ENCODE measurements around the gene E2F2. TPM values are rescaled to one million over a fixed set of nuclear protein-coding genes. Genes with fewer than 3 reads are reported as not detected.

Gene E2F2
- total and polyA plus RNA-seq, 2 of the 13 experiments (the other 11 are each of a cell fraction or from before 2014, with no cell fraction given), result 0.65 to 6.6 TPM

DNA sequence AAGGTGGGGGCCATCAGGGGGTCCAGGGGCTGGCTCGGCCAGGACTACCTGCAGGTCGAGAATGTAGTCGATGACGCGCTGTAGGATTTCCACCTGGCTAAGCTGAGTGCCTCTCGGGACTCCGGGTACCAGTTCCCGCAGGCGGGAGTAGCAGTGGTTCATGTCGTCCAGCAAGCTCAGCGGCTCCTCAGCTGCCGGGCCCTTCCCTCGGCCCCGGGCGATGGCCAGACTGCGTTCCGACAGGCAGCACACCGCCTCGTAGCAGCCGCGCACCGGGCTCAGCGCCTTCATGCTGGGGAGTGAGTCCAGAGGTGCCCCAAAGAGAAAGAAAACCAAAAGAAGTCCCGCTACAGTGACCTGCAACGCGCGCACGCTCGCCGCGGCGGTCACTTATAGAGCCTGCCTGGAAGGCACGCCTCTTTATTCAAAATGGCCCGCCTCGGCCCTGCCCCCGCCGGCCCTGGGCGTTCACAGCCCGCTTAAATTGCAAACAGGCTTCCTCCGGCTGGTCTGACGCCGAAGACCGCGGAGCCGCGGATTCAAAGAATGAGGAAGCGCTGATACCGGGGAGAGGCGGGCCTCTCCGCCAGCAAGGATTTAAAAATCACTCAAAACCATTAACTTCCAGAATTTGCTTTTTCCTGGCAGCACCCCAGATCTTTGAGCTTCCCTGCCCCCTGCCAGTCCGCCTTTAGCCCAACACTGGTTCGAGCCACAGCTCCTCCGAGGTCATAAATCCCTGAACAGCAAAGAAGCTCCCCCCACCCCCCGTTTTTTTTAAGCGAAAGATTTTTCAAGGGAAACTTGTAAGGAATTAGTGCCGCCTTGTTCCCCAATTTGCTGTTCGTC is 28.3 kb upstream of the E2F2 start, which contains the start of gene ID3 (continued):
- TF ChIP-seq, protein P1, sequence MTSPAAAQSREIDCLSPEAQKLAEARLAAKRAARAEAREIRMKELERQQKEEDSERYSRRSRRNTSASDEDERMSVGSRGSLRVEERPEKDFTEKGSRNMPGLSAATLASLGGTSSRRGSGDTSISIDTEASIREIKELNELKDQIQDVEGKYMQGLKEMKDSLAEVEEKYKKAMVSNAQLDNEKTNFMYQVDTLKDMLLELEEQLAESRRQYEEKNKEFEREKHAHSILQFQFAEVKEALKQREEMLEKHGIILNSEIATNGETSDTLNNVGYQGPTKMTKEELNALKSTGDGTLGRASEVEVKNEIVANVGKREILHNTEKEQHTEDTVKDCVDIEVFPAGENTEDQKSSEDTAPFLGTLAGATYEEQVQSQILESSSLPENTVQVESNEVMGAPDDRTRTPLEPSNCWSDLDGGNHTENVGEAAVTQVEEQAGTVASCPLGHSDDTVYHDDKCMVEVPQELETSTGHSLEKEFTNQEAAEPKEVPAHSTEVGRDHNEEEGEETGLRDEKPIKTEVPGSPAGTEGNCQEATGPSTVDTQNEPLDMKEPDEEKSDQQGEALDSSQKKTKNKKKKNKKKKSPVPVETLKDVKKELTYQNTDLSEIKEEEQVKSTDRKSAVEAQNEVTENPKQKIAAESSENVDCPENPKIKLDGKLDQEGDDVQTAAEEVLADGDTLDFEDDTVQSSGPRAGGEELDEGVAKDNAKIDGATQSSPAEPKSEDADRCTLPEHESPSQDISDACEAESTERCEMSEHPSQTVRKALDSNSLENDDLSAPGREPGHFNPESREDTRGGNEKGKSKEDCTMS (CRISPR knock-in tag; conservative IDR thresholded peaks at IDR 0.05), result no peak
- peak; percentile 41 for TF ChIP-seq CREM (IDR thresholded peaks at IDR 0.05)
- TF ChIP-seq CREM (CRISPR knock-in tag; IDR thresholded peaks at IDR 0.05), result no peak
- no peak for TF ChIP-seq REL (CRISPR knock-in tag; conservative IDR thresholded peaks at IDR 0.05)
- peak; percentile 42; the same call in 1 of the 2 replicates for TF ChIP-seq POGZ (CRISPR knock-in tag; IDR thresholded peaks at IDR 0.05)
- peak; percentile 80; the same call in 1 of the 2 replicates for TF ChIP-seq ZNF564 (CRISPR knock-in tag; IDR thresholded peaks at IDR 0.05)
- peak; percentile 23; the same call in 1 of the 2 replicates for TF ChIP-seq PPARG (CRISPR knock-in tag; conservative IDR thresholded peaks at IDR 0.05)
- TF ChIP-seq TGIF2 (CRISPR knock-in tag; IDR thresholded peaks at IDR 0.05), result peak; percentile 63; the same call in 1 of the 2 replicates
- TF ChIP-seq, protein P2, sequence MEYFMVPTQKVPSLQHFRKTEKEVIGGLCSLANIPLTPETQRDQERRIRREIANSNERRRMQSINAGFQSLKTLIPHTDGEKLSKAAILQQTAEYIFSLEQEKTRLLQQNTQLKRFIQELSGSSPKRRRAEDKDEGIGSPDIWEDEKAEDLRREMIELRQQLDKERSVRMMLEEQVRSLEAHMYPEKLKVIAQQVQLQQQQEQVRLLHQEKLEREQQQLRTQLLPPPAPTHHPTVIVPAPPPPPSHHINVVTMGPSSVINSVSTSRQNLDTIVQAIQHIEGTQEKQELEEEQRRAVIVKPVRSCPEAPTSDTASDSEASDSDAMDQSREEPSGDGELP (IDR thresholded peaks at IDR 0.05; ENCODE audit: borderline replicate concordance, low read depth), result peak; percentile 44; the same call in 1 of the 2 replicates
- TF ChIP-seq, protein P3, sequence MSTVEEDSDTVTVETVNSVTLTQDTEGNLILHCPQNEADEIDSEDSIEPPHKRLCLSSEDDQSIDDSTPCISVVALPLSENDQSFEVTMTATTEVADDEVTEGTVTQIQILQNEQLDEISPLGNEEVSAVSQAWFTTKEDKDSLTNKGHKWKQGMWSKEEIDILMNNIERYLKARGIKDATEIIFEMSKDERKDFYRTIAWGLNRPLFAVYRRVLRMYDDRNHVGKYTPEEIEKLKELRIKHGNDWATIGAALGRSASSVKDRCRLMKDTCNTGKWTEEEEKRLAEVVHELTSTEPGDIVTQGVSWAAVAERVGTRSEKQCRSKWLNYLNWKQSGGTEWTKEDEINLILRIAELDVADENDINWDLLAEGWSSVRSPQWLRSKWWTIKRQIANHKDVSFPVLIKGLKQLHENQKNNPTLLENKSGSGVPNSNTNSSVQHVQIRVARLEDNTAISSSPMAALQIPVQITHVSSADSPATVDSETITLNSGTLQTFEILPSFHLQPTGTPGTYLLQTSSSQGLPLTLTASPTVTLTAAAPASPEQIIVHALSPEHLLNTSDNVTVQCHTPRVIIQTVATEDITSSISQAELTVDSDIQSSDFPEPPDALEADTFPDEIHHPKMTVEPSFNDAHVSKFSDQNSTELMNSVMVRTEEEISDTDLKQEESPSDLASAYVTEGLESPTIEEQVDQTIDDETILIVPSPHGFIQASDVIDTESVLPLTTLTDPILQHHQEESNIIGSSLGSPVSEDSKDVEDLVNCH (CRISPR knock-in tag; IDR thresholded peaks at IDR 0.05), result no peak
- TF ChIP-seq POLR2AphosphoS2 (IDR thresholded peaks at IDR 0.05; ENCODE audit: low read depth, low read length), result peak; percentile 87
- TF ChIP-seq ZNF652 (CRISPR knock-in tag; IDR thresholded peaks at IDR 0.05; ENCODE audit: borderline replicate concordance, low read depth), result no peak
- TF ChIP-seq, protein P4, sequence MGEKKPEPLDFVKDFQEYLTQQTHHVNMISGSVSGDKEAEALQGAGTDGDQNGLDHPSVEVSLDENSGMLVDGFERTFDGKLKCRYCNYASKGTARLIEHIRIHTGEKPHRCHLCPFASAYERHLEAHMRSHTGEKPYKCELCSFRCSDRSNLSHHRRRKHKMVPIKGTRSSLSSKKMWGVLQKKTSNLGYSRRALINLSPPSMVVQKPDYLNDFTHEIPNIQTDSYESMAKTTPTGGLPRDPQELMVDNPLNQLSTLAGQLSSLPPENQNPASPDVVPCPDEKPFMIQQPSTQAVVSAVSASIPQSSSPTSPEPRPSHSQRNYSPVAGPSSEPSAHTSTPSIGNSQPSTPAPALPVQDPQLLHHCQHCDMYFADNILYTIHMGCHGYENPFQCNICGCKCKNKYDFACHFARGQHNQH (CRISPR knock-in tag; IDR thresholded peaks at IDR 0.05), result peak; percentile 55; the same call in 1 of the 2 replicates
- TF ChIP-seq AHR (CRISPR knock-in tag; IDR thresholded peaks at IDR 0.05), result no peak; the same call in 1 of the 2 replicates
- TF ChIP-seq JUNB (CRISPR knock-in tag; IDR thresholded peaks at IDR 0.05; ENCODE audit: borderline replicate concordance), result no peak
- peak; percentile 59 for TF ChIP-seq ZNF331 (CRISPR knock-in tag; IDR thresholded peaks at IDR 0.05)
- no peak for TF ChIP-seq TBL1XR1 (IDR thresholded peaks at IDR 0.05; ENCODE audit: borderline replicate concordance, low read length, partially characterized antibody)
- TF ChIP-seq ISL2 (CRISPR knock-in tag; IDR thresholded peaks at IDR 0.05), result peak; percentile 54
- TF ChIP-seq ZNF101 (CRISPR knock-in tag; IDR thresholded peaks at IDR 0.05; ENCODE audit: borderline replicate concordance, low read depth), result no peak
- 0 out of 2 replicates have a peak, but pooled peaks have one; percentile 37 for TF ChIP-seq KLF11 (CRISPR knock-in tag; IDR thresholded peaks at IDR 0.05)
- TF ChIP-seq ZBTB38 (CRISPR knock-in tag; IDR thresholded peaks at IDR 0.05), result 0 out of 2 replicates have a peak, but pooled peaks have one; percentile 41
- TF ChIP-seq, protein P5, sequence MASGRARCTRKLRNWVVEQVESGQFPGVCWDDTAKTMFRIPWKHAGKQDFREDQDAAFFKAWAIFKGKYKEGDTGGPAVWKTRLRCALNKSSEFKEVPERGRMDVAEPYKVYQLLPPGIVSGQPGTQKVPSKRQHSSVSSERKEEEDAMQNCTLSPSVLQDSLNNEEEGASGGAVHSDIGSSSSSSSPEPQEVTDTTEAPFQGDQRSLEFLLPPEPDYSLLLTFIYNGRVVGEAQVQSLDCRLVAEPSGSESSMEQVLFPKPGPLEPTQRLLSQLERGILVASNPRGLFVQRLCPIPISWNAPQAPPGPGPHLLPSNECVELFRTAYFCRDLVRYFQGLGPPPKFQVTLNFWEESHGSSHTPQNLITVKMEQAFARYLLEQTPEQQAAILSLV (CRISPR knock-in tag; IDR thresholded peaks at IDR 0.05; ENCODE audit: borderline replicate concordance), result 0 out of 2 replicates have a peak, but pooled peaks have one; percentile 27
- TF ChIP-seq RFX1 (IDR thresholded peaks at IDR 0.05), result no peak

Measured in HepG2 (cell line).